Fibroblast of peridontal ligament (primary cell): ENCODE data around the gene PTCD3.

Experiments
- DNase-seq: peaks from one replicate; pipeline ENCODE4 v3.0.0-alpha.2; 2010; ENCODE audit errors: extremely low read depth

The PTCD3 gene

DNA sequence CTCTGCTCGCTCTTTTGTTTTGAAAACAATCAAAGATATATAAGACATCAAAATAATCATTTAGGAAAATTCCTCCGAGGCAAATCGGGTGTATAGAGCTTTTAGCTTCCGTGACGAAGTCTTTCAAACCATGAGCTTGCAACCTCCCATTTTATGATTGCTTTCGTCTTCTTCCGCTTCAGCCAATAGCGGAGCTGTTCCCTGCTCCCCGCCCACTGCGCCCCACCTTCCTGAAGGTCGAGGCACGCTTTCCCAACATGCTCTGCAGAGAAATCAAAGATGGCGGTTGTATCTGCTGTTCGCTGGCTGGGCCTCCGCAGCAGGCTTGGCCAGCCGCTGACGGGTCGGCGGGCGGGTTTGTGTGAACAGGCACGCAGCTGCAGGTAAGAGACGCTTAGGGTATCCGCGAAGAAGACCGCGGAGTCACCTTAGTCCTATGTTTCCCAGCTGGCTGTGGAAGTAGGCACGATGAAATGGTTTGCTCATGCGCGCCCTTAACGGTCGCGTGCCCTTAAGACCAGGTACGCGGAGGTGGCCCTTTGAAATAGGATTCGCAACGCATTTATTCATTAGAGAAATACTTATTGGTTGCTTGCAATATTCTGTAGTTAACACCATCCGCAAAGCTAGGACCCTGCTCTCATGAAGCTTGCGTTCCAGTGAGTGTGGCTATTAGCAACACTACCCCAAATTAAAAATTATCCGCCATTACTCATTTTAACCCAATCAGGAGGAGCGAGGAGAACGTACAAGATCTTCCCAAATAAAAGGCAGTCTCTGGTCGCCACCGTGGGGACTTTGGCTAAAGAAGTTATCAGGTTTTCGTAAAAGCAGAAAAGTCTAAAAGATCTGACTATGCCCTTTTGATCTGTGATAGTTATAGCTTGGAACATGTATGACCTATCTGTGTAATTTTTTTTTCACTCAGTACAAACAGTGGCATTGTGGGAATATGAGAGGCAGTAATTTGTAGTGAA is at the start of gene PTCD3:
TSS of gene PTCD3 (plus strand) at position 267 of the 977 bp plus-strand sequence. CDS start at position 280, 13 bp downstream.
- DNase-seq = peak; percentile 96

DNA sequence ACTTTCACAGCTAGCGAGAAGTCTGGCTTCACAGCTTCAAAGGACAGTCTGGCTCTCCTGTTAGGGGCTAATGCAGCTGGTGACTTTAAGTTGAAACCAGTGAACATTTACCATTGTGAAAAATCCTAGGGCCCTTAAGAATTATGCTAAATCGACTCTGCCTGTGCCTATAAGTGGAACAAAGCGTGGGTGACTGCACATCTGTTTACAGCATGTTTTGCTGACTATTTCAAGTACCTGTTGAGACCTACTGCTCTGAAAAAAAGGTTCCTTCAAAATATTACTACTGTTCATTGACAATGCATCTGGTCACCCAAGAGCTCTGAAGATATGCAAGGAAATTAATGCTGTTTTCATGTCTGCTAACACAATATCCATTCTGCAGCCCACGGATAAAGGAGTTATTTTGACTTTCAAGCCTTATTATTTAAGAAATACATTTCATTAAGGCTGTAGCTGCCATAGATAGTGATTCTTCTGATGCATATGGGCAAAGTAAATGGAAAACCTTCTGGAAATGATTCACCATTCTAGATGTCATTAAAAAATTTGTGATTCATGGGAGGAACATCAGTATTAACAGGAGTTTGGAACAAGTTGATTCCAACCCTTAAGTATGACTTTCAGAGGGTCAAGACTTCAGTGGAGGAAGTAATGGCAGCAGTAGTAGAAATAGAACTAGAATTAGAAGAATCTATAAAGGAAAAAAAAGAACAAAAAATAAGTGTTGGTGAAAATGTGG is 49.3 kb upstream of the PTCD3 start:
- DNase-seq = no peak

DNA sequence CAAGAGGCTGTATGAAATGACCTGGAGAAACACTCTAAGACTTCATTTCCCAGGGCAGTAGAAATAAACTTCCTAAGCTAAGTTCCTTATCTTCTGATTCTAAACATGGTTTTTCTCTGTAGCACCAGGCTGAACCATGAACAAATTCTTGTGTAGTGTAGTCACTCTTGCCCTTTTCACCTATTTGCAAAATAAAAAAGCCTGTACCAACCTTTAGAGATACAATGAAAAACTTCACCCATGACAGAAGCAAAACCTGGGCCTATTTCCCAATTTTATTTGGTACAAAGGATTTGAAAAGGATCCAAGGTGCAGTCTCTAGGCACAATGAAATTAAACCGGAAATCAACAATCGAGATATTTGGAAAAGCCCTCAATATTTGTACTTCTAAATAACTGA is 44.0 kb upstream of the PTCD3 start:
- peak; percentile 57 for DNase-seq

DNA sequence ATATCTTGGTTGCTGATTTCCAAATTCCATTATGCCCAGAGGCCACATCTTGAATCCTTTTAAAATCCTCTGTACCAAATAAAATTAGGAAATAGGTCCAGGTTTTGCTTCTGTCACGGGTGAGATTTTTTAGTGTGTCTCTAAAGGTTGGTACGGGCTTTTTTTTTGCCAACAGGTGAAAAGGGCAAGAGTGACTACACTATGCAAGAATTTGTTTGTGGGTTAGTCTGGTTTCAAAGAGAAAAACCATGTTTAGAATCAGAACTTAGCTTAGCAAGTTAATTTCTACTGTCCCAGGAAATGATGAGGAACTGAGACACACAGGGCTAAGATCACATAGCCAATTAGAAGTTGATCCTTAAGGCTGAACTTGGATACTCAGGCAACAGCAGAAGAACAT is 42.0 kb upstream of the PTCD3 start:
- DNase-seq = no peak

DNA sequence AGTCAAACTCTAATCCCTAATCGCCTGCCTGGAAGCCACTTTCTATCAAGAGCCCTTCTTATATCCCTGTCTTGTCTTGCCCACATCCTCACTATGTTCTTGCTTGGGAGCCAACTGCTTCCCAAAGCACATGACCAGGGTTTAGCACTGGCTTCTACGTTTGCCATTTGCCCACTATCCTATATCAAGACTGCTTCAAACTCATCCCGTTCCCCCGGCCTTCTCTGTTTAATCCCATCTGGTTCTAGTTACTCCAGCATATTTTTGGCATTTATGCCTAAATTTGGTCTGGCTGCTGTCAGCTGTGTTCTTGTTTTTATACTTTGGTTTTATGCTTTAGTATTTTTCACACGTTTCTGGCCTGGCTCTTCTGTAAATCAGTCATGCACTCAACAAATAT is 40.5 kb upstream of the PTCD3 start:
- peak; percentile 91 for DNase-seq

DNA sequence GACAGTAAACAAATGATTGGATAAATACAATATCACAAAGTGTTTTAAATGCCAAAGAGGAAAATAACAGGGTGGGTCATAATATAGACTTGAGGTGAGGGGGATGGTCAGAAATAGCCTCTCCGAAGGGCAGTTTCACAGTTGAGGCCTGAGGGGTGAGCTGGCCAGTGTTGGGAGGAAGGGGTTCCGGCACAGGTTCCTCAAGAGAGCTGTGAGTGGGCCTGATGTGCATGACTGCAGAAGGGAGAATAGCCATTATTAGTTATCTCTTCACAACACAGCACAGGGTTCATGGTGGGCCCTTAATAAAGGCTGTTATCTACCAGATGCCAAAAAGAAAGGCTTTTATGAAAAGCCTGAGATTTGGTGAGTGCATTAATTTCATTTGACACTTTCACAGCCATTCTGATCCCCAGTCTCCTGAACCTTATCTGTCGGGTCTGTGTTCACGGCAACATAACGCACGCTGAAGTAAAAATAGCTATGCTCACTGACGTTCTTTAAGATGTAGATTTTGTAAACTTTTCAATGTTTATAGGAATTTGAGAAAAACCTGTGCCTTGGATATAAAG is 39.9 kb upstream of the PTCD3 start:
- DNase-seq = no peak

DNA sequence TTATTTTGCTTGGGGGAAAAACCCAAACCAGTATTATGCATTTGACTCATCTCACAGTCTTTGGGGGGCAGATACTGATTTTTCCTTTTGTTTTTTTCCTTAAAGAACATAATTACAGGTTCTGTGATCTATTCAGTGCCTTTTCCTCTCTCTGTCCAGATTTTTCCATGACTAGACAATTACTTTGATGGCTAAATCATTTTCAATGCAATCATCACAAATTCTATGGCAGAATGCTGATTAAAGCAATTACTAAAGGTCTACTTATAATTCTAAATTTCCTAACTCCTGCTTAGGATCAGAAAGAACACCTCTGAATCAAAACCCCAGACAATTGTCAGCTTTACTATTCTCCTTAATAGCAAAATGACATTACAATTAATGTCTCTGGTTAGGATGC is 39.1 kb upstream of the PTCD3 start:
- no peak for DNase-seq

DNA sequence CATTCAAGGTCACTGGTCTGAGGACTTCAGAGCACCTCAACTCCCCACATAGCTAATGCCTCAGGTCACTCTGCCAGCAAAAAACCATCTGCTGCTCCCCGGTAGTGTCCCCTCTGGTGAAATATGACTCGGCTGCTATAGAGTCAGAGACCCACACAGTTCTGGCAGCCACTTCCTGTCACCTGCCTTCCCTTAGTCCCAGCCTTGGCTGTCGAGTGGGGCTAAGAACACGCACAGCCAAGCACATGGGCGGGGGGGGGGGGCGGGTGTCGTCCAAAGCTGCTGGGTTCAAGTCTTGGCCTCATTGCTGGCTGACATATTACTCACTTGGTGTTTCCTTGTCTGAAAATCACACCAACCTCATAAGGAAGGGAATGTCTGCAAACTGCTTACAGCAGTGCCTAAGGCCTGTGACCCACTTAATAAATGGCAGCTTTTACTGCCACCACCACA is 37.9 kb upstream of the PTCD3 start:
- no peak for DNase-seq

DNA sequence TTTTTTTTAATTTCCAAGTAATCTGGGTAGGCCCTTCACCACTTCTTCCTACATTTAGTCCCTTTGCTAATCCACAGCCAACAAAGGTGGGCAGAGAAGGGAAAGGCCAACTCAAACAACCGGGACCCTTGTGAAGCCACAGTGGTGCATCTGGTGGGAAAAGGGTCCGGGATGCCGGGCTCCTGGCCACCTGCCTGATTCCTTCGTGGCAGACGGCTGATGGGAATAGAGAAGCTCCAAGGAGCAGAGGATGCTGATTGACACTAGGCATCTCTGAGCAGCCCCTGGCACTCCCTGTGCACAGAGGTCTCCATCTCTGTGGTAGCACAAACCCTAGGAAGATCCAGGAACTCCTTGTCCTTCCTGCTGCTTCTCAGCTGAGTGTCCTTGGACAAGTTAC is 37.4 kb upstream of the PTCD3 start:
- DNase-seq = no peak

DNA sequence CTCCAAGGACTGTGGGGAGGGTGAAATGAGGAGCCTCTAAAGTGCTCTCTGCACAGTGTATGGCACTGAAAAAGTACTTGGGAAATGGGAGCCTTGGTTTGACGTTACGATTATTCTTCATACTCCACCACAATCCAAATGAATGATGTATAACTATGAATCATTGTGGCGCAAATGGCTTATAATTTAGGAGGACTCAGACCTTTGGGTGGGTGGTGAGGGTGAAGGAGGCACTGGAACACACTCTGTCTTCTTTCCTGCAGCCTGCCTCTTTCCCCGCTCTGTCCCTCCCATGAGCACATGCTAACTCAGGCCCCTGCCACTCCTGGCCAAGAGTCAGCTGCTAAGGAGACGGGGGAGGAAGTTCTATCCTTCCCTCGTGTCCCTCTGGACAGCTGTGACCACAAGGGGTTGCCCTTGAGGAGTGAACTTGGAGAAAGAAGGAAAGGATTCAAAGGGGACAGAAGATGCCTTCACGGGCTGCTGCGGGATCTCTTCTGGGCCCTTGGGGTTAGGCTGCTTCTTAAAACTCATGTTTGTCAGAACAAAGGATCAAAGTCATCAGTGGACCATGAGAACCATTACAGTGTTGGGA is 36.8 kb upstream of the PTCD3 start:
- DNase-seq = peak; percentile 53

DNA sequence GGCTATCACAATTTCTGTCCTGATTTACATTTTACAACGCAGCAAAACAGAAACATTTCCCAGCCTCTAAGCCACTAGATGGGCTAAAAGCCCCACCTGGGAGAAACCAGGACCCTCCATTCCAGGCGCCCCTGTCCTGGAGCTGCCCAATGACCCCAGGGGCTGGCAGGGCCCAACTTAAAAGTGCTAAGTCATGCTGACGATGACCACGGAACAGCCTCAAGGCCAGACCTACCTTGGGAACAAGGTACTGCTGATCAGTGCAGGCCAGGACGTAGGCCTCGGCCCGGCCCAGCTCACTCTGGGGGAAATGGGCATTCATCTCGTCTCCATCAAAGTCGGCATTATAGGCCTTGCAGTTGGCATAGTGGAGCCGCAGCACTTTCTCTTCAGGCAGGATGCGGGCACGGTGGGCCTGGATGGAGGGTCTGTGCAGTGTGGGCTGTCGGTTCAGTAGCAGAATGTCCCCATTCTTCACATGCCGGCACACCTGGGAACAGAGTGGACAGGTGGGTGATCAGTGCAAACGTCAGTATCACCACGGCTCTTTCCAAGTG is 36.2 kb upstream of the PTCD3 start:
- DNase-seq = no peak

DNA sequence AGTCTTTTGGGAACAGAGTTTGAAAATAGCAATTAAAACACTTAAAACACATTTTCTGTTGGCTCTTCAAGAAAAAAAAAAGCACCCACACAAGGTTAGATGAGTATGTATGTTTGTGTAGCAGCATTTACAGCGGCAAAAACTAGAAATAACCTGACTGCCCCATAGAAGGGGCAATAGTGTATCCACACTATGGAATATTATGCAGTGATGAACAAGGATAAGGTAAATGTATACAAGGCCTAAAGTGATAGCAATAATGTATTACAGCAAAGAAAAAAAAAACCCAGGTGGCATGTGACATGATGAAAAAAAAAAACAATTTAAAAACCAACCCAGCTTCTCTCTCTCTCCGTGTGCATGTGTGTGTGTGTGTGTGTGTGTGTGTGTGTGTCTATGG is 35.2 kb upstream of the PTCD3 start:
- no peak for DNase-seq

DNA sequence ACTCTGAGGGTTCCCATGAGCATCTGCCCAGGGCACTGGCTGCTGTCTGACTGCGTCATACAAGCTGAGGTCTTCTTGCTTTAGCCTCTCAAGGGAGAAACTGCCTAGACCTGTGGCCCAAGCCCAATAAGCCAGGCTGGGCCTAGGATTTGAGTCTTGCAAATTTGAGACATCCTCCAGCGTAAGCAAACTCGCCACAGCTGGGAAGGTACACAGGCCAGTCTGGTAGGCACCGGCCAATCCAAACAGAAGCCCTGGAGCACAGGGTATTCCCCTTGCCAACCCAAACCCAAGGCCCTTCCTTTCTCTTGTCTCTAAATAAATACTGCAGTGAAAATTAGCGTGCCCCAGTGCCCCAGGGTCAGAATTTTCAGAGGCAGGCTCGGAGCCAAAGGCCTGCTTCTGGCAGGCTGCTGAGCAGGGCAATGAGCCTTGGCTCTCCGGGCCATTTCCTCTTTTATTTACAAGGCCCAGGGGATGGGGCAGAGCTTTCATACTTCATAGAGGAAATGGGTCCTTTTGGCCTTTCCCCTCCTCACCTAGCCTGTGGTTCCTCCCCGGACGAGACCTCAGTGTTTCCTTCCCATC is 33.7 kb upstream of the PTCD3 start:
- DNase-seq = peak; percentile 85

DNA sequence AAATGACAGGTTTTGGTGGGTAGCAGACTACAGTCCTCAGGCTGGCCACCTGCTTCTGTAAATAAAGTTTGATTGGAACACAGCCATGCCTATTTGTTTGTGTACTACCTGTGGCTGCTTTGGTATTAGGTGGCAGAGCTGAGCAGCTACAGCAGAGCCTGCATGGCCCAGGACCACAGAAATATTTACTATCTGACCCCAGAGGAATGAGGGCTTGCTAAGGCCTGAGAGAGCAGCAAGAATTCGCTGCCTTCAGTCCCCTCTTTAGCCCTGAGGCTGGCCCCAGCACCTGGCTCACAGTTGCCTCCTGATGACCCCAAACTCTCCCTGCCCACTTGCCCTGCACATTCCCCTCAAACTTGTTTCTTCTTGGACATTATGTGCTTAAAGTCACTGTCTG is 32.8 kb upstream of the PTCD3 start:
- DNase-seq = no peak

DNA sequence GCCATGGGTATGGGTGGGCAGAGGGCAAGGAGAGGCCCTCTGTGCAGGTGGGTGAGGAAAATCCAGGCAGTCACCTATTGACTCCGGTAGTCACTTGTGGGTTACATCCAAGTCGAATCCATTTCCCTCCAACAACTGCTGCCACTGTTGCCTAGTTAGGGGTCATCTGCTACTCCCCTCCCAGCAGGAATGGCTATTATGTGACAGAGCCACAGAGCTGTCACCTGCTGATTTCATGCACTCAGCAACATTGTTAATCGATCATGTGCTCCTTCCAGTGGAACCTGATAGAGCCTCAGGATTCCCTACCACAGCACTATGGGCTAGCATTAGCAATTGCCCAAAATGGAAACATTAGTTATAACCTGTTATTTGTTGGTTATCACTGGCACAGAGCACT is 31.8 kb upstream of the PTCD3 start:
- DNase-seq = no peak

DNA sequence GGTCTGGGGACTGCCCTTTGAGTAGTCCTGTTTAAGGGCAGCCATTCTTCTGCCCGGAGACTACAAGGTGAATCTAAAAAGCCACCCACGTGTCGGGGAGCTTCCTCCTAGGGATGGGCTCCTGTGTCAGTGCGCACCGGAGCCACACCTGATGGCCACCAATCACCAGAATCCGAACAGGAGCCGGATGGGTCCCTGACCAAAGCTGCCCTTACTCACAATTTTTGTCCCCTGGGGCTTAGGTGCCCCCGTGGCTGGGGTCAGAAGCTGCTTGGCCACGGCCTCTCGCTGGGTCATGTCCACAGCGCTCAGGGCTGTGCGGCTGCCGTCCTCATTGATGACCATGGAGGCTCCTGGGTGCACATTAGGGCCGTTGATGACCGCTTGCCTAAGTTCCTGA is 31.2 kb upstream of the PTCD3 start:
- DNase-seq = no peak

DNA sequence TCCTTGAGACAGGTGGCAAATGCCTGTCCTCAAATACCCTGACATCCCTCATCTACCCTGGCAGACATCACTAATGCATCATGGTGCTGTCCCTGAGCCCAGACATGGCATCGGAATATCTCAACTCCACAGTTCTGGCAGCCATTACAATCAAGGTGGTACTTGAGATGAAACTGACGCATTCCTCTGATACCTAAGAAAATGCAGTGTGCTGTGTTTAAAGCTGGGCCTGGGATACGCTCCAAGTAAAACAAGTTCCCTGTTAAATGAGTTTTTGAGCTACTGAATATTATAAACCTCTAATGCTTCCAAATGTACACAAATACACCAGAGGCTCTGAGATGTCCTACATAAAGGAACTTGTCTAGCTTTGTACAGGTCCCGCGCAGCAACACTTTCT is 30.1 kb upstream of the PTCD3 start:
- DNase-seq = no peak

DNA sequence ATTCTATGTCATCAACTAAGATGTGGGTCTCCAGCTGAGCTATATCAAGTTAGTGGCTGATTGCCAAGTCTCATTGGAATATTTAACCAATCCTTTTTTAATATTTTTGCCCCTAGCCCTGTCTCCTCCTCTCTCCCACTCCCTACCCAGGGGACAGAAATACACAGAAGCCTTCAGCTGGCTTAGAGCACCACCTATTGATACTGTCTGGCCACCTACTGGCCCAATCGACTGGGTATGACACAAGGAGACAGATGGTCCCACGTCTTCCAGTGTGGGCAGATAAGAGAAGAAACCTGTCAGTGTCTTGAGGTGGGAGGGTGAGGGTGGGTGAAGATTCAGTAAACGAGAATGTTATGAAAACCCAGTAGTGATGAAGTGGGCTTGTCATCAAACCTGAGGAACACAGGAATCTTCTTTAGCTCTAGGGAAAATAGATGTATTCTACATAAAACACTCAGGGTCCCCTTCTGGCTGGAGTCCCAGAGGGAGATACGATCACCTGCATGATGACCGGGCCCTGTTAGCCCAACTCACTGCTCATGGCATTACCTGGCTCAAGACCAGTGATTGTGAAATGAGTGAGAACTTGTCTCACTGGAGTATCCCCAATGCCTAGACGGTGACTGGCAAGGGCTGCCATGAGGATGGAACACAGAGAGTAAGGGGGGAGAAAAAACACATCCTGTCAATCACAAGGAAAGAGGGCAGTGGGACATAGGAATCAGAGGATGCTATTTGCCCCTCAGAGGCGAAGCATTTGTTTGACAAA is 27.1 kb upstream of the PTCD3 start:
- peak; percentile 66 for DNase-seq

DNA sequence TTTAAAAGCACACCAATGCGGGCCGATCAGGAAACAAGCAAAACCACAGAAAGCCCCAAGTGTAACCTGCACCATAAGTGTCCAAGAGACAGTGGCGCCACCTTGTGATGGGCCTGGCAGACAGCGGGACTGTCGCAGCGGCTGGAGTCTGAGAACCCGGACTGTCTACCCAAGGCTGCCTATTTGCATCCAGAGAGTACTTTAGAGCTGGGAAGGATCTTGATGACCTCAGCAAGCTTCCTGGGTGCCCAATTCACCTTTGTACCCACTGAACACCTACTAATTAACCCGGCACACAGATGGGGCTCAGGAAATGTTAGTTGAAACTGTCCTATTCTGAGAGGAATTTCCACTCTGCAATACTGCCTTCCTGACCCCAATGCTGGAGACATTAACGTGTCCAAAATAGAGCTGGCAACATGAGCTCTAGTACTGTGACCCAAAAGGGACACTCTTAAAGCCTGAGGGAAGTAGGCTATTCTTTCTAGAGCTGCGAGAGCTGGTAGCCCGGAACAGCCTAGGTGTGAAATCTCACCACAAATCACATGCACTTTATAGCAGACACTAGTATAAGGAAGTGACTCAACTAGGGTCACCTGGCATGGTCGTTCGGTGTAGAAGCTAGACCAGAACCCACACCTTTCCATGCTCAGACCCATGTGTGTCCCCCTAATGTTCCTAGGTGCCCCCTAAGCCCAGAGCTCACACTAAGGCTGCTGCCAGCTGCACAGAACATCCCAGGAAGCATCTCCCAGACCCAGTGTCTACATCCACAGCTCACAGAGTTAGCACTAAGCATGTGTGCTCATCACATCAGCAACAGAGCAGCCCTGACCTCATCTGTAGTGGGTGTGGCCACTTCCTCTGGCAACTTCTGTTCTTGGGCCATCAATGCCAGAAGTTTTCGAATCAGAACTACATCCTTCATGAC is 25.8 kb upstream of the PTCD3 start:
- peak; percentile 68 for DNase-seq

DNA sequence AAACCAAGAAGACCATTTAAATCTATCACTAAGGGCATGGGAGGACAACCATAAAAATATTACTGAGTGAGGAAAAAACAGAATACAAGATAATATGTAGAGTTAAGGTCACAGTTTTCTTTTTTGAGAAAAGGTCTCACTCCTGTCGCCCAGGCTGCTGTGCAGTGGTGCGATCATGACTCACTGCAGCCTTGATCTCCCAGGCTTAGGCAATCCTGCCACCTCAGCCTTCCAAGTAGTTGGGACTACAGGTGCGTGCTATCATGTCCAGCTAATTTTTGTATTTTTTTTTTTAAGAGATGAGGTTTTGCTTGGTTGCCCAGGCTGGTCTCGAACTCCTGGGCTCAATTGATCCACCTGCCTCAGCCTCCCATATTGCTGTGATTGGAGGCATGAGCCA is 24.3 kb upstream of the PTCD3 start:
- no peak for DNase-seq
